ENCODE results near the gene STK35. TPM values are rescaled to one million over a fixed set of nuclear protein-coding genes. Genes with fewer than 3 reads are reported as not detected.

The STK35 gene
- total and polyA plus RNA-seq, 2 of the 8 experiments (the other 6 are each of a cell fraction or from before 2014, with no cell fraction given): 24.9 to 45.0 TPM

- H2BK20ac ChIP-seq (ENCODE audit: low read length): no peak overlapping the region
- H3K27ac ChIP-seq (ENCODE audit: low read depth, low read length): no peak overlapping the region
- no peak overlapping the region for H3K18ac ChIP-seq (ENCODE audit: extremely low read depth, low read length)
- no peak overlapping the region for H3K56ac ChIP-seq (replicated peaks; ENCODE audit: insufficient read length, low read depth, low read length)
- no peak overlapping the region for H4K91ac ChIP-seq (replicated peaks; ENCODE audit: insufficient read length, low read length)
- H3K79me1 ChIP-seq (ENCODE audit: low read depth, low read length): no peaks in the 10 kb centered on the region
- DNase-seq (ENCODE audit: low read depth in 1 of 2, low spot score in 2 of 2) (no peak), FAIRE-seq (no peak)
- H3K14ac ChIP-seq (ENCODE audit: insufficient read length): no peak overlapping the region
- H3K27me3 ChIP-seq (replicated peaks in 1 of 4; ENCODE audit: control insufficient read depth in 3 of 4, extremely low read depth in 1 of 4, insufficient read depth in 3 of 4, low read length in 3 of 4): no peaks in the 10 kb centered on the region
- H4K8ac ChIP-seq (ENCODE audit: extremely low read depth, insufficient read depth, low read length): no peak overlapping the region
- no peak overlapping the region for H2BK12ac ChIP-seq (ENCODE audit: low read depth, low read length)
- no peak overlapping the region for H3K23ac ChIP-seq (ENCODE audit: insufficient read length)
- no peak overlapping the region for H3K4me3 ChIP-seq (ENCODE audit: extremely low read depth in 1 of 4, insufficient read depth in 2 of 4, low read depth in 3 of 4, low read length in 4 of 4)
- H4K20me1 ChIP-seq (replicated peaks in 1 of 2; ENCODE audit: control insufficient read depth in 1 of 2, insufficient read depth in 2 of 2, low read length in 2 of 2): no peaks in the 10 kb centered on the region
- no peak overlapping the region for H2BK120ac ChIP-seq (replicated peaks; ENCODE audit: low read depth, low read length)
- 89% methylated on average over 4 of the region's 4 CpGs; no CpG with 5 or more reads in 1 of the 2 experiments for WGBS, 2 experiments (ENCODE audit: extremely low coverage in 1 of 2, insufficient coverage in 1 of 2, insufficient read length in 1 of 2, insufficient replicate concordance in 2 of 2, low coverage in 1 of 2, low lambda C conversion rate in 2 of 2, missing lambda C conversion rate in 1 of 2)
- H3K9ac ChIP-seq (replicated peaks in 1 of 4; ENCODE audit: extremely low read depth in 1 of 4, low read depth in 3 of 4, low read length in 3 of 4): no peak overlapping the region
- no peak overlapping the region for H2BK15ac ChIP-seq (ENCODE audit: low read length)
- ChIA-PET POLR2A (ENCODE audit: partially characterized antibody) (no interaction called here), CTCF (ENCODE audit: partially characterized antibody) (interaction anchor here (0.5 to 3.2 kb wide), 4 partner anchors 9 to 457 kb away, joined by 3 to 12 read pairs (median 4); no protein-coding TSS in a partner anchor)
- H3K4me1 ChIP-seq (replicated peaks in 1 of 4; ENCODE audit: control insufficient read depth in 3 of 4, insufficient read depth in 4 of 4, low read length in 3 of 4): no peaks in the 10 kb centered on the region
- no peaks in the 10 kb centered on the region for H3K79me2 ChIP-seq (ENCODE audit: control insufficient read depth in 1 of 2, insufficient read depth in 2 of 2, low read length in 2 of 2)
- H2AK5ac ChIP-seq (ENCODE audit: low read depth, low read length): no peak overlapping the region
- H3K23me2 ChIP-seq (ENCODE audit: low read depth, low read length): no peaks in the 10 kb centered on the region
- H3K9me3 ChIP-seq (ENCODE audit: insufficient read depth in 2 of 2, low read depth in 1 of 2, low read length in 1 of 2): no peaks in the 10 kb centered on the region
- H3K36me3 ChIP-seq (ENCODE audit: control insufficient read depth in 2 of 4, insufficient read depth in 4 of 4, low read length in 3 of 4): no peaks in the 10 kb centered on the region
- no peak for TF ChIP-seq CBX5 (IDR thresholded peaks at IDR 0.05; ENCODE audit: low read depth, low read length)
- no peak for TF ChIP-seq JUN (IDR thresholded peaks at IDR 0.05; ENCODE audit: low read depth, low read length)
- TF ChIP-seq RAD21 (IDR thresholded peaks at IDR 0.05 in 1 of 2, conservative IDR thresholded peaks at IDR 0.05 in 1 of 2; ENCODE audit: low read depth in 2 of 2, low read length in 2 of 2): no peak
- TF ChIP-seq SP4 (IDR thresholded peaks at IDR 0.05; ENCODE audit: low read length): no peak
- no peak for TF ChIP-seq ASH2L (IDR thresholded peaks at IDR 0.05; ENCODE audit: low read length)
- no peak for TF ChIP-seq RBBP5 (IDR thresholded peaks at IDR 0.05; ENCODE audit: borderline replicate concordance, low read depth, low read length)
- TF ChIP-seq TBP (IDR thresholded peaks at IDR 0.05; ENCODE audit: low read depth, low read length): no peak
- no peak for TF ChIP-seq KDM4A (IDR thresholded peaks at IDR 0.05; ENCODE audit: low read depth, low read length, severe bottlenecking)
- no peak for TF ChIP-seq EZH2 (IDR thresholded peaks at IDR 0.05; ENCODE audit: low read depth, low read length, severe bottlenecking)
- no peak for TF ChIP-seq YY1 (IDR thresholded peaks at IDR 0.05; ENCODE audit: low read depth, low read length)
- TF ChIP-seq ATF3 (IDR thresholded peaks at IDR 0.05; ENCODE audit: insufficient read depth, low read depth, low read length): no peak
- no peak for TF ChIP-seq PHF8 (conservative IDR thresholded peaks at IDR 0.05; ENCODE audit: low read depth, low read length)
- no peak for TF ChIP-seq SIX5 (IDR thresholded peaks at IDR 0.05; ENCODE audit: low read depth, low read length)
- no peak for TF ChIP-seq NRF1 (IDR thresholded peaks at IDR 0.05; ENCODE audit: low read depth, low read length)
- no peak overlapping the region for H3K4me2 ChIP-seq (ENCODE audit: insufficient read depth in 1 of 2, low read depth in 2 of 2, low read length in 2 of 2)
- H4K5ac ChIP-seq (ENCODE audit: insufficient read length, low read depth, low read length): no peak overlapping the region
- H3K4ac ChIP-seq (replicated peaks; ENCODE audit: insufficient read length, low read depth, low read length): no peak overlapping the region
- no peak overlapping the region for H2AFZ ChIP-seq (ENCODE audit: low read length)
- no peak overlapping the region for H2BK5ac ChIP-seq (ENCODE audit: low read depth, low read length)
Observed at GRCh38 chr20:2156224-2156623, 54.6 kb downstream of the STK35 start.
